GM18951 (cell line): ENCODE measurements around the gene ZBTB20.

Experiments used
- POLR2A ChIP-seq: IDR thresholded peaks from 4 replicates; pipeline ENCODE4 v1.6.1; 2011; ENCODE audit warnings: mild to moderate bottlenecking; ENCODE audit not compliant: insufficient read length, insufficient read depth; ENCODE audit errors: extremely low read depth
- in situ Hi-C: fragments of 300-500 bp; cut with MboI; formaldehyde crosslinking; loops from one replicate; pipeline ENCODE4 v1.12.0; 2022; ENCODE audit warnings: low sequenced_read_pairs, mixed read lengths, inconsistent platforms; ENCODE audit not compliant: unreplicated experiment

The ZBTB20 gene

GRCh38 chr3:114525278-114525677, 621.8 kb downstream of the ZBTB20 start:
- in situ Hi-C loops = no loop called here
- no peak for TF ChIP-seq POLR2A

- in situ Hi-C loops = no loop called here
- no peak for TF ChIP-seq POLR2A
Observed at GRCh38 chr3:114519415-114519814, 627.7 kb downstream of the ZBTB20 start.

- in situ Hi-C loops = no loop called here
- TF ChIP-seq POLR2A = no peak
Observed at GRCh38 chr3:114518206-114518808, 628.8 kb downstream of the ZBTB20 start.

GRCh38 chr3:114510201-114510600, 636.9 kb downstream of the ZBTB20 start:
- TF ChIP-seq POLR2A = no peak
- in situ Hi-C loops = no loop called here

DNA sequence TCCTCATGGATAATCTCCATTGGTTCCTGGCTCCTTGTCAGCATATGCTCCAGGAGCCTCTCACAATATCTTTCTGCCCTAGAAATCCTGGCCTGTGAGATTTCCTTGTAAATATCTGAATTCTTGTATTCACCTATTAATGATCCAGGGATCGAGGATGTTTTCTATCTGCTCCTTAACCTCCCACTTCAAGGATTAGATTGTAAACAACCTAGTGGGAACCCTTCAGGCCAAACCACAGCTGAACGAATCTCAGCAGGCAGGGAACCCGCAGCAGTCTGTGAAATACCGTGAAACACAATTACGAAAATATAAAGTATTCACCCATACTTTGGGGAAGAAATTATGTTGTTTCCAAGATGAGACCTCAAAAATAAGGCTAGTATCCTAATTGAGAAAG, 637.3 kb downstream of the ZBTB20 start:
- in situ Hi-C loops = no loop called here

DNA sequence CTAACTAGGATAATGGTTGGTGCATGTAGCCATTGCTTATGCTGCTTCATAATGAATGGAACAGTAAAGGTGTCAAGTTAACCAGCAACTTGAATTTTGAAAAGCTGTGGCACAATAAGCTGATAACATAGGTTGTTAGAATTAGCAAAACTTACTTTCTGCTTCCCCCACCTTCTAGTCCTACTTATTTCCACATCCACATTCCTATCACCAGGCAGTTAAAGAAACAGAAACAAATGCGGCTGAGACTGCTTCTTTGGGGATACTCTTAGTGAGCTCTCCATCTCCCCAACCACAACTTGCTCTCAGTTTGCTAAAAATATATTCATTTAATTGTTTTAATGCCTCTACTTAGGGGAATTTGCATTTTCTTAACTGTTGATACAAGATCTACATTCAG, 638.1 kb downstream of the ZBTB20 start:
- in situ Hi-C loops = no loop called here
- no peak for TF ChIP-seq POLR2A

More for the DNA sequence above, 637.3 kb downstream of the ZBTB20 start:
- TF ChIP-seq POLR2A = no peak

DNA sequence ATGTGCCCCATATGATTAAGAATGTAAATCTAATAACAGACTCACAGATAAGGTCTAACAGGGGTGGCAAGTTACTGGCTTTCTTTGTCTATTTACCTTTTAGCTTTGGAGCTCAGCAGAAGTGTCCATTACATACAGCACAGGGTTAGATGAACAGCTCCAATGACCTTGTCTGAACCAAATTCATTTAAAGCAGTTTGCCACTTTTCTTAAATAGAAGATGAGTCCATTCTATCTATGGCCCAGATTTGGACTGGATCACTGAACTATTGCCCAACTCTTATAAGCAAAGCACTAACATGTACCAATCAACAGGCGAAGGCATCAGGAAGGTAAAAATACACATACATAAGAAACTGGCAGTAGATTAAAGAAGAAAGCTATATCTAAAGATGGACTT, 638.9 kb downstream of the ZBTB20 start:
- no peak for TF ChIP-seq POLR2A
- in situ Hi-C loops = no loop called here

DNA sequence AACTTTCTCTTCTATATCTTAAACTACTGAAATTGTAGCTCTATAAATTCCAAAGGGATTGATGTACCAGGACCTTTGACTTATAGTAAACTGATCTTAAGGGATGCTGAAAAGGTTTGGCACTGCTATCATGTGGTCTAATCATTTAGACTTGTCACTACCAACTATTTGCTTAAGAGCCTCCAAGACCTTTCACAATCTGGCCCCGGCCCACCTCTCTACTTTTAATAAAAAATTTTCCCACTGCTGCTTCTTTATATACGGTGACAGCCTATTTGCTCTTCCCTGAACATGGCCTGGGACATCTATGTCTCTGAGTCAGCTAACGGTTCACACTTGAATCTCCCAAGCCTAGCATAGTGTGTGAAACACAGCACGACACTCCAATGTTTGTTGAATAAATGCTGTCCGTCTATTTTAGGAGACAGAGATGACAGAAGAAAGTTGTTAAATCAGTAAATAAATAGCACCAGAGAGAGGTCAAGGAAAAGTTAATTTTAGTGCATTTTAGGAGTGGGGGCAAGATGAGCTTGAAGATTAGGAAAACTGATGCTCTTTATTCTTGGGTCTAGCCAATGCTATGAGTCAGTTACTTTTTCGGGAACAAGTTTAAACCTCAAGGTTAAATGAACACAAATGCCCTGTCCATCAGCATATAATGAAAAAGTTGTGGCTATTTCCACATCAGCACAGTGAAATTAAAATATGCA, 640.3 kb downstream of the ZBTB20 start:
- in situ Hi-C loops = no loop called here
- no peak for TF ChIP-seq POLR2A

DNA sequence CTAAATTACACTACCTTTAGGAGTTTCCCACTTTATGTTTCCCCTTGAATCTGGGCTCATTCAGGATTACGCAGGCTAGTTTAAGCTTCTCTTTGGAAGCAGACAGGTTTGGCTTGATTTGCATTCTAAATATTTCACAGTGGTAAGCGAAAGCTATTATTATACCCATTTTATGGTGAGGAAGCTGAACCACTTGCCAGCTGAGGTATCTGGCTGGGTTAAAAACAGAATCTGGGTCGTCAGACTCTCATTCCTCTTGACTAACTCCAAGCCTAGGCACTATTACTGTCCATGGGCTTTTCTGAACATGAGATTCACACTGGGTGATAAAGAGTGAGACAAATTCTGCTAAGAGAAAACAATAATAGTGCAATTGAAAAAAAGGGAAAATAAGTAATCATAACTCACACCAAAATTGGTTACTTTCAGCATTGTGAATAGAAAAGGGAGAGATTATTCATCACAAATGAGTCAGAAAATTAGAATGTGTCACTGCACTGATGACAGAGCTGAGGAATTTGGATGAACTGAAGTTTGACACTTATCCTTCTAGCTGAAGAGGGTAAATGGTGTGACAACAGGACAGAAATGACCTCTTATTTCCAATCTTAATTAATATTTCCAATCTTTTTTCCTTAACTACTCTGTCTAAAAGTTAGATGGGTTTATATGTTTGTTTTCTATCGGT, 642.0 kb downstream of the ZBTB20 start:
- in situ Hi-C loops = no loop called here
- TF ChIP-seq POLR2A = no peak

DNA sequence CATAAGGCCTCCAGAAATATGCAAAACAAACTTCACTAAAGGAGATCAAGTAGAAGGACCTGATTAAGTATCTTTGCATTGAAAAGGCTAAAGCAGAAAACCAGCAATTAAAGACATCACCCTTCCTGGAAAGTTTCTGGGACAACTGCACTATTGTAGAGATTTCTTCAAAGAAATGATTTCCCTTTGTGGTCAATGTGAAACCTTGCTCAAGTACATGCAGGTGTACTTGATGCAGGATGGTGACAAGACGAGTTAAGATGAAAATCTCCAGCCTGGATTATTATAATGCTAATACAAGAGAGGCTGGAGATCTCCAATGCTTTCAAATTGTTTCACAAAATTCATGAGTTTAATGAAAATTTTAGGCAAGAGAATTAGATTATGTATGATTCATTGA, 644.9 kb downstream of the ZBTB20 start:
- no peak for TF ChIP-seq POLR2A
- in situ Hi-C loops = no loop called here

- TF ChIP-seq POLR2A = no peak
- in situ Hi-C loops = no loop called here
Observed at GRCh38 chr3:114499976-114500375, 647.1 kb downstream of the ZBTB20 start.

- in situ Hi-C loops = no loop called here
Observed at GRCh38 chr3:114498539-114499370, 648.3 kb downstream of the ZBTB20 start.

DNA sequence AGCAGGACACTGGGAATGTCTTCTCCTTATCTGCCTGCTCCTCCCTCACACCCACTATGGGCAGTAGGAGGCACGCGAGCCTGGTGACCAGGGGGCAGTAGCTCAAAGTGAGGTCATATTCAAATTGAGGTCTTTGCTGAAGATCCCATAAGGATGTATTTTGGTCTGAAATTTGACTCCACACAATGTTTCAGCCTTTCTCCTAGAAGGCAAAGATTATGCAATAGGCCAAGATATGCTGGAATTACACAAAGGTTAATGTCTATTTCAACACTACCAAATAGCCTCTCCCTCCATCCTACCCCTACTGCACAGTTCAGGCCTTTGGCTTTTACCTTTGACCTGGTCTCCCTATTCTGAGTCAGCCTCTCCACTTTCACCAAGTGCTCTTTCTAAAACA, 650.2 kb downstream of the ZBTB20 start:
- in situ Hi-C loops = no loop called here
- no peak for TF ChIP-seq POLR2A

More at GRCh38 chr3:114498539-114499370, 648.3 kb downstream of the ZBTB20 start:
- no peak for TF ChIP-seq POLR2A
